Left colon (tissue), 2 donors: ENCODE measurements around the gene ESM1. TPM values are rescaled to one million over a fixed set of nuclear protein-coding genes. Genes with fewer than 3 reads are reported as not detected.
"Not testable (repeated sequence)": the region's sequence is repeated elsewhere in the genome, so short reads cannot be mapped to it uniquely, and the experiment has no call there.

Source experiments
- ATAC-seq: fragments of 200-7000 bp; cut with Tn5 transposase; one replicate; pipeline ENCODE4 v1.9.1; 2020; ENCODE audit warnings: mild to moderate bottlenecking, moderate library complexity
- DNase-seq, 2 donors: peaks; one replicate each; pipeline ENCODE4 v3.0.0-alpha.2; 2020
- intact Hi-C, 2 donors: fragments of 100-400 bp; cut with DNase I in 1 of 2; cut with micrococcal nuclease in 1 of 2; formaldehyde crosslinking; loops; one replicate each; pipeline versions ENCODE4 v1.11.2 to v1.14.0; 2022; cut with DNase I, micrococcal nuclease
- long read RNA-seq: library from polyadenylated mRNA; unstranded; transcript quantifications from one replicate; pipeline ENCODE4 v2.0.0, GENCODE V29; 2021
- total RNA-seq, 2 donors: library from RNA; stranded (reverse); fragmentation: NEBNext Ultra II Directional; extraction: Animal tissue kit (Norgen Biotek cat#: 25700); gene quantifications; one replicate each; pipeline ENCODE4 v1.2.1, GENCODE V29; 2021
- donor health status: DM: no; HTN: no; CAD: no.
- donor health status: DM: yes; HTN: yes; CAD: no.

ESM1 gene
- total RNA-seq: not detected
- long read RNA-seq: 0 reads

GRCh38 chr5:54985301-54986268, at the start of gene ESM1:
TSS of gene ESM1 (minus strand) at chr5:54985593. CDS start at chr5:54985517, 76 bp downstream.
- intact Hi-C loops: no loop called here
- ATAC-seq (no peak), DNase-seq (no peak)

DNA sequence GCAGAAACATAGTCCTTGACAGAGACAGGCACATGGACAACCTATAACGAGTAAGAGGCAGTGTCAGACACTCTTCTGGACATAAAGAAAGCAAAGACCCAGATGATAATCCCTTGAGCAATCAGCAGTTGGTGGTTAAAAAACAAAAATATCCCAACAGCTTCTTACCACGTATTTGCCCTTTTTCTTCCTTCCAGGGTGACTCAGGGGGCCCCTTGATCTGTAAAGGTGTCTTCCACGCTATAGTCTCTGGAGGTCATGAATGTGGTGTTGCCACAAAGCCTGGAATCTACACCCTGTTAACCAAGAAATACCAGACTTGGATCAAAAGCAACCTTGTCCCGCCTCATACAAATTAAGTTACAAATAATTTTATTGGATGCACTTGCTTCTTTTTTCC, 48.2 kb upstream of the ESM1 start:
- ATAC-seq (no peak), DNase-seq (no peak)
- intact Hi-C loops: no loop called here

GRCh38 chr5:55031492-55031891, 46.1 kb upstream of the ESM1 start:
- DNase-seq (no peak), ATAC-seq (no peak)
- intact Hi-C loops: no loop called here

DNA sequence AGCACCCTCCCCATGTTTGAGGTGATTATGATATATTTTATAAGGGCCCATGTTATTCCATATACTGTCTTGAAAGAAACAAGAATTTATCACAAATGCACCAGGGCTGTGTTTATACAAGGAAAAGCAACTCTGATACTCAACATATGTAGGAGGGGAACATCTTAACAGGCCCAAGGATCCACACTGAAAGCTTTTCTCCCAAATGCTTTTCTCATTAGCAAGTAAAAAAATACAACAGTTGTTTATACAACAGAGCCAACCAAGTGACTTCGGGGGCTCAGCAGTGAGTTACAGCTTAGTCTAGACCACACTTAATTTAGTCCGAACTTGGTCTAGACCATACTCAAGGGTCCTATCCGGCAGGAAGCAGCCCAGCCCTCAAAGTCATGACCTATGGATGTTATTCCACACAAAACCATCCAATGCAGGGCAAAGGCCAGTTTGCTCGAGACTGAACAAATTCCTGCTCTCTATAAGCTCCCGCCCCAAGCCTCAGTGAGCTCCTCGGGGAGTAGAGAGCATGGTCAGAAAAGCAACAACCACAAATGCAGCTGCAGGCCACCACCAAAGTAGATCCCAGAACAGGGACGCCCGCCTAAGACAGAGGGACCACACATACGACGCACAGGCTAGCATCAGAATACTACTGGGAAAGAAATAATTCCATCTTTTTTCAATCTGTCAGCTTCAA, 45.4 kb upstream of the ESM1 start:
- intact Hi-C loops: no loop called here
- no peak for ATAC-seq
- DNase-seq: no peak

DNA sequence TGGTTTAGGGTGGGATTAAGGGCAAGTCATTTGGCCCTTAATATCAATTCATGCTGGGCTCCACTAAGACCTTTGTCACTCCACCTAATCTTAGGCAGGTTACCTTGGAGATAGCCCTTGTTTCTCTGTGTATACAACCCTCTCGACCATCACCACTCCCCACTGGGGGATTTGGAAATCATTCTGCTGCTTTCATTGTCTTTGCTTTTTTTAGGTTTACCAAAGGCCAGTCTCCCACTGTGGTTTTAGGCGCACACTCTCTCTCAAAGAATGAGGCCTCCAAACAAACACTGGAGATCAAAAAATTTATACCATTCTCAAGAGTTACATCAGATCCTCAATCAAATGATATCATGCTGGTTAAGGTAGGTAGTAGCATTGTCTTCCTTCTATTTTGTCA, 44.8 kb upstream of the ESM1 start:
- ATAC-seq: no peak
- intact Hi-C loops: no loop called here

GRCh38 chr5:55027595-55027994, 42.2 kb upstream of the ESM1 start:
- DNase-seq (no peak), ATAC-seq (no peak)
- intact Hi-C loops: no loop called here

More for the DNA sequence above, 44.8 kb upstream of the ESM1 start:
- no peak for DNase-seq

GRCh38 chr5:55022450-55022849, 37.1 kb upstream of the ESM1 start:
- intact Hi-C loops: no loop called here
- DNase-seq (no peak), ATAC-seq (no peak)

- ATAC-seq: no peak
- DNase-seq: no peak
- intact Hi-C loops: no loop called here
Observed at GRCh38 chr5:55021821-55022220, 36.4 kb upstream of the ESM1 start.

- intact Hi-C loops: no loop called here
- DNase-seq (no peak), ATAC-seq (no peak)
Observed at GRCh38 chr5:55021410-55021809, 36.0 kb upstream of the ESM1 start.

DNA sequence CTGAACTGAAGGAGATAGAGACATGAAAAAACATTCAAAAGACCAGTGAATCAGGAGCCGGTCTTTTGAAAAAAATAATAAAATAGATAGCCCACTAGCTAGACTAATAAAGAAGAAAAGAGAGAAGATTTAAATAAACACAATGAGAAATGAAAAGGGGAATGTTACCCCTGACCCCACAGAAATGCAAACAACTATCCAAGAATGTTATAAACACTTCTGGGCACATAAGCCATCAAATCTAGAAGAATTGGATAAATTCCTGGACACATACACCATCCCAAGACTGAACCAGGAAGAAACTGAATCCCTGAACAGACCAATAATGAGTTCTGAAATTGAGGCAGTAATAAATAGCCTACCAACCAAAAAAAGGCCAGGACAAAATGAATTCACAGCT, 24.8 kb upstream of the ESM1 start:
- intact Hi-C loops, DNase-seq, ATAC-seq: not testable (repeated sequence)

DNA sequence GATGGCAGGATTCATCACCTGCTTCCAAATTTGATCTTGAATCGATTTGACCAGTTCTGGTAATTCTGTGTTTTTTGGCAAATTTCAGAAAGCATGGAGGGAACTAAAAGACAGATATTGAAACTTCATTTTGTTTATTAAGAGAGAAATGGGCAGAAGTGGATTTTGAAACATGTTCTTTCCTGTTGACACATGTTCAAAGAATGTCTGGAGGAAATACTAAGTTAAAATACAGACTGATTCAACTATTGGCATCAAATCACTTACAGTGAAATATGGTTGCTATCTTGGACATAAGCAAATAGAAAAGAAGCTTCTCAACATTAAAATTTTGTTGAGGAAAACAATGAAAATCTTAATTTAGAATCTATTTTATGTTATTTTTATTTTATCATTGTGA, 19.3 kb upstream of the ESM1 start:
- intact Hi-C loops: no loop called here

DNA sequence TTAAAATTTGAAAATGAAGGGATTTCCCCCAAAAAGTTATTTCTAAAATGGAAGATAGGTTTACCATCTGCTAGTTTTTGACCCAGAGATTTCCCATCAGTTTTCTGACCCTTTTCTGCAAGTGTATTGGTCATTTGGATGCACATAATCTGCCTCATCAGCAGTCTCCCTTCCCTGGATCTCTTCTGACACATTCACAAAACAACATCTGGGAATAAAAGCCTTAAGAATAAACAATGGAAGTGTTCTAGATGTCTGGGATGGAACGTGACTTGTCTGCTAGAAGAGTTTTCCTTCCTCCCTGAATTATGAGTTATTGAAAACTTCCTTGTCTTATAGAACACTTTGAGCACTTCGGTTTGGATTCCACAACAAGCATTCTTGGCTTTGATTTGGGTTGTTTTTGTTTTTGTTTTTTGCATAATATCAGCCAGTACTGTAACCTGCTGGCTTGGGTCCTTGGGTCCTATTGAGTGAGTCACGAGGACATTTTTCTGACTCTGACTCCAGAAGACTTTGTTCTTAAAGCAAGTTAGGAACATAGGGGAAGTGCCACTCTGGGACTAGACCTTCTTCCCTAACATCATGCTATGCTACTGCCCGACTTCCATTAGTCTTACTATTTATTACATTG, 18.2 kb upstream of the ESM1 start:
- ATAC-seq: no peak
- intact Hi-C loops: no loop called here
- no peak for DNase-seq

More for the DNA sequence above, 19.3 kb upstream of the ESM1 start:
- no peak for ATAC-seq
- no peak for DNase-seq

DNA sequence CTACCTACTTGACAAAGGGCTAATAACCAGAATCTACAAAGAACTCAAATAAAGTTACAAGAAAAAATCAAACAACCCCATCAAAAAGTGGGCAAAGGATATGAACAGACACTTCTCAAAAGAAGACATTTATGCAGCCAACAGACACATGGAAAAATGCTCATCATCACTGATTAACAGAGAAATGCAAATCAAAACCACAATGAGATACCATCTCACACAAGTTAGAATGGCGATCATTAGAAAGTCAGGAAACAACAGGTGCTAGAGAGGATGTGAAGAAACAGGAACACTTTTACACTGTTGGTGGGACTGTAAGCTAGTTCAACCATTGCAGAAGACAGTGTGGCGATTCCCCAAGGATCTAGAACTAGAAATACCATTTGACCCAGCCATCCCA, 16.8 kb upstream of the ESM1 start:
- intact Hi-C loops, ATAC-seq: not testable (repeated sequence)

GRCh38 chr5:54997081-54997480, 11.7 kb upstream of the ESM1 start:
- no peak for ATAC-seq
- DNase-seq: no peak
- intact Hi-C loops: no loop called here

More for the DNA sequence above, 16.8 kb upstream of the ESM1 start:
- DNase-seq: not testable (repeated sequence)

DNA sequence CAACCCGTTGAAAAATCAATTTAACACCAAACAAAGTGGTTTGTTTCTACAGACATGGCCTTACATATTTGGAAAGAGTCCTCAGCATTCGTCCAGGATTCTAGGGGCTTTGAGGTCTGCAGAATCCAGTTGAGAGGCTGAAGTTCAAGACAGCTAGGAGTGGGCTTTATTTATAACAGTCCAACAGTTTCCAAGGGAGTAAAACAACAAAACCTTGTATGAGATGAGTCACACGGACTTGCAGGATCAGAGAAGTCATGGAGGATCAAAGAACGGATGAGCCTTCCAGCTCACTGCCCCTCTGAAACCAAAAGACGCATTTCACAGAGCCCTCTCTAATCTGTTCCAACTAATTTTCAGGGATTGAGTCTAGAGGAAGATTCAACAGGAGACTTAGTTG, 11.1 kb upstream of the ESM1 start:
- intact Hi-C loops: no loop called here
- no peak for DNase-seq
- ATAC-seq: no peak

DNA sequence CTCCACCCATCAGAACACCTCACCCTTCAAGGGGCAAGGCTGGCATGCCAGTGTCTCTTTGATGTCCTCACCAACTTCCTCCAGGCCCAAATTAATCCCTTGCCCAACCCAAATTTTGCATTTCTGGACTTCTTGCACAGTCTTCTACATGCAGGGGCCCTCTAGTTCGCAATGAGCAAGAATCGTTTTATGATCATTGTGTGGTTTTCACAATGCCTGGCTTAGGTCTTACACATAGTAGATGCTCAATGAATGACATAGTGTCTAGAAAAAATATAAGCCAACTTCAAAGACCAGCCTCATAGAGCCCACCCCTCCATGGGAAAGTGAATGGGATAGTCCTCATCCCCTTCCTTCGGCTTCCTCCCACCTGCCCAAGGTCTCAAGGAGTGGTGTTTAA, 9.8 kb upstream of the ESM1 start:
- intact Hi-C loops: no loop called here
- DNase-seq (no peak), ATAC-seq (no peak)

GRCh38 chr5:54994628-54995027, 9.2 kb upstream of the ESM1 start:
- intact Hi-C loops: no loop called here
- no peak for DNase-seq
- no peak for ATAC-seq

DNA sequence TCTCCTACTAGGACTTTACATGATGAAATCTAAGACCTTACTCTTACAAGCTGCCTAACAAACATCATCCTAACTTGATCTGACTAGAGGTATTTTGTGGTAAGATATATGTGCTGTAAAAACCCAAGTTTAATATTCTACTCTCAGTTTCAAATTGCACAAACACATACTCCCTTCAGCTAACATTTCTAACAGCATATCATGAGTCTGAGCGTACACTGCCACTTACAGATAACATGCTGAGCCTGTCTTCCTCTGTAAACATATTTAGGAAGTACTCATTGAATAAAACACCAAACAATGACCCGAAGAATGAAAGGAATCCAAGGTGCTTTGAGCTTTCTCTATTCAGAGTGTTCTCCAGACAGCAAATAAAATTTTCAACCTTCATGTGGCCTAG, 7.9 kb upstream of the ESM1 start:
- intact Hi-C loops: no loop called here
- no peak for DNase-seq
- no peak for ATAC-seq

DNA sequence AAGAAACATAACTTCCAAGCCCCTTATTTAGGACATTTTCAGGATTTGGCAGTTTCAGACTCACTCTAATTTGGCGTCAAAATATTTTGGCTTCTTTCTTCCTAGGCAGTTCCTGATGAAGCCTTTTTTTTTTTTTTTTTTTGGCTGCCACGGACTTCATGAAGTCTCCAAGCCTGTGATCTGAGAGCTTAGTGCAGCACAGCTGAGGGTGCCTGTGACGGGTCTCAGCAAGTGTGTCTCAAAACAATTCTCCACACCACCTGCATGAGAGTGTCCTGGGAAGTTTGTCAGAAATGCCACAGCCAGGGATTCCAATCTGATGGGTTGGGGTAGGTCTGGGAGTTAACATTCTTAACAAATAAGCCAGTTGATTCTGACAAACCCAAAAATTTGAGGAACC, 6.0 kb upstream of the ESM1 start:
- ATAC-seq: no peak
- intact Hi-C loops: no loop called here
- DNase-seq: no peak

GRCh38 chr5:54990841-54991258, 5.5 kb upstream of the ESM1 start:
- DNase-seq (no peak), ATAC-seq (no peak)
- intact Hi-C loops: no loop called here
